ENCODE results near the gene SBNO1. TPM values are rescaled to one million over a fixed set of nuclear protein-coding genes. Genes with fewer than 3 reads are reported as not detected.
A peak's percentile ranks its signal among the peaks of the same experiment; 100 is the strongest.
"Not testable (repeated sequence)": the region's sequence is repeated elsewhere in the genome, so short reads cannot be mapped to it uniquely, and the experiment has no call there.

The SBNO1 gene
- polyA plus RNA-seq, 3 donors: 26.8 to 35.0 (median 32.5) TPM

- no peak for DNase-seq
These were observed 86.5 kb downstream of the SBNO1 start for GRCh38 chr12:123278101-123278627.

GRCh38 chr12:123273166-123273565 lies 91.5 kb downstream of the SBNO1 start:
- no peak for DNase-seq

GRCh38 chr12:123271001-123271668 lies 93.5 kb downstream of the SBNO1 start:
- DNase-seq: peak; percentile 52

- DNase-seq: no peak
These were observed 94.2 kb downstream of the SBNO1 start for GRCh38 chr12:123270214-123271000.

GRCh38 chr12:123269896-123270213 lies 94.8 kb downstream of the SBNO1 start:
- DNase-seq: no peak

- peak; percentile 80 for DNase-seq
These were observed 95.2 kb downstream of the SBNO1 start for GRCh38 chr12:123269395-123269892.

GRCh38 chr12:123268850-123269249 lies 95.8 kb downstream of the SBNO1 start:
- no peak for DNase-seq

- peak; percentile 45 for DNase-seq
These were observed 96.4 kb downstream of the SBNO1 start for GRCh38 chr12:123267991-123268843.

- no peak for DNase-seq
These were observed 97.2 kb downstream of the SBNO1 start for GRCh38 chr12:123267335-123267920.

GRCh38 chr12:123266679-123267277 lies 97.9 kb downstream of the SBNO1 start:
- DNase-seq: no peak

- no peak for DNase-seq
These were observed 98.6 kb downstream of the SBNO1 start for GRCh38 chr12:123265851-123266678.

GRCh38 chr12:123264642-123265041 lies 100.0 kb downstream of the SBNO1 start:
- DNase-seq: no peak

GRCh38 chr12:123263196-123263817 lies 101.3 kb downstream of the SBNO1 start:
- no peak for DNase-seq

GRCh38 chr12:123261196-123261595 lies 103.5 kb downstream of the SBNO1 start:
- DNase-seq: no peak

GRCh38 chr12:123260081-123260480 lies 104.6 kb downstream of the SBNO1 start:
- DNase-seq: no peak

GRCh38 chr12:123258593-123258992 lies 106.1 kb downstream of the SBNO1 start:
- DNase-seq: no peak

GRCh38 chr12:123254853-123255446 lies 109.7 kb downstream of the SBNO1 start:
- no peak for DNase-seq

GRCh38 chr12:123253641-123254459 lies 110.8 kb downstream of the SBNO1 start:
- no peak for DNase-seq

- not testable (repeated sequence) for DNase-seq
These were observed 112.3 kb downstream of the SBNO1 start for GRCh38 chr12:123252365-123252764.
